HG03439 (cell line): ENCODE results near the gene BCAS3.

ENCODE experiments used
- ATAC-seq: cut with Tn5 transposase; IDR thresholded peaks from one replicate; pipeline ENCODE4 v1.9.1; 2021; ENCODE audit warnings: mild to moderate bottlenecking, moderate library complexity; ENCODE audit not compliant: unreplicated experiment

Gene BCAS3

DNA sequence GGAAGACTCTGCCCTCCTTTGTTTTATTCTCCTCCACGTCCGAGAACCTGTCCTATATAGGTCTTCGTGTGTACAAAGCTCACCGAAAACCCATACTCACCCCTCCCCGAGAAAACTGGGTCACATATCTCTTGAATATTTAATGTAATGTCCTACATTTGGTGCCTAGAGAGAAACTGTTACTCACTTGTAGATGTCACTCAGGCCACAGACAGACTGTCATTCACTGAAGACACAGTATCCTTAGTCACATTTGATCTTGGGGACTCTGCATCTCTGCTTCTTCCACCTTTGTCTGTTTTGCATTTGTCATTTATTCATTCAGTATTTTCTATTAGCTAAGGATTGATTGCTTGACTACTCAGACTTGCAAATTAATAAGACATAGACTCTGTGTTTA is 590.2 kb downstream of the BCAS3 start:
- ATAC-seq = no peak

DNA sequence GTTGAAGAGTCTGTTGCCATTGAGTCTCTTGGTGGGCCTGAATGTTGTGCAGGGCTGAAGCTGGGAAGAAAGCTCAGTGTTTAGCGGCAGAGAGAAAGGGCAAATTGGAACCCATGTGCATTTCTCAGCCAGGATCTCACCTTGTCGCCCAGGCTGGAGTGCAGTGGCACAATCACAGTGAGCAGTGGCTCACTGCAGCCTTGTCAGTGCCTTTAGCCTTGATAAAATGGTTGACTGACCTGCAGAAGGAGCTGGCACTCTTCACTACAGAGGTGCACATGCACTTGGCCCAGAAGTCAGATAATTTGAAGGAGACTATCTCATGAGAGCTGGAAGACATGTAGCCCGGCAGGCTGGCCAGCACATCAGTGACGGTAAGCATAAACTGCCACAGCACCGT is 597.7 kb downstream of the BCAS3 start:
- ATAC-seq = no peak

DNA sequence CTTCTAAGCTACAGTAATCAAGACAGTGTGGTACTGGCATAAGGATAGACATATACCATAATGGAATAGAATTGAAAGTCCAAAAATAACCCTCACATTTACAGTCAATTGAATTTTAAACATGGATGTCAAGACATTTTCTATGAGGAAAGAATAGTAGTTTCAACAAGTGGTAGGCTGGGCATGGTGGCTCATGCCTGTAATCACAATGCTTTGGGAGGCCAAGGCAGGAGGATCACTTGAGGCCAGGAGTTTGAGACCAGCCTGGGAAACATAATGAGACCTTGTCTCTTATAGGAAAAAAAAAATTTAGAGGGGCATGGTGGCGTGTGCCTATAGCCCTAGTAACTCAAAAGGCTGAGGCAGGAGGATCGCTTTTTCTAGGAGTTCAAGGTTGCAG is 599.2 kb downstream of the BCAS3 start:
- ATAC-seq = no peak

- ATAC-seq = no peak
These were observed 602.0 kb downstream of the BCAS3 start for GRCh38 chr17:61279476-61280145.

GRCh38 chr17:61280338-61280737 is 602.7 kb downstream of the BCAS3 start:
- no peak for ATAC-seq

GRCh38 chr17:61280851-61281250 is 603.2 kb downstream of the BCAS3 start:
- ATAC-seq = no peak

- no peak for ATAC-seq
These were observed 604.7 kb downstream of the BCAS3 start for GRCh38 chr17:61282377-61282776.

DNA sequence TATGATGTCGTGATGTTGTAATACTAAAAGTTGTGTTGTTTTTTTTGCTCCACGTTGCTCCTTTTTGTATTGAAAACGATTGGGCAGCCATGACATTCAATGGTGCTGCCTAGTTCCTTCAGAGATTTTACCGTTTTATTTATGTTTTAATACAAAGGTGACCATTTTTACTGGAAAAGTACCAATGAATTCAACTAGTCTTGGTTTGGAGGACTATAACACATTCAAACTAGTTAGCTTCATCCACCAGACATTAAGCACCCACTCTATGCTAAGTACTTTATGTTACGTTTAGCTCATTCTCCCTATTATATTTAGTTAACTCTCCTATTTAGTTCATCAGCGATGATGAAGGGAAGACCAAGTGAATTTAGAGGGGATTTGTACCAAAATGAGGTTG is 605.4 kb downstream of the BCAS3 start:
- ATAC-seq = no peak

- no peak for ATAC-seq
These were observed 606.5 kb downstream of the BCAS3 start for GRCh38 chr17:61284174-61284573.

GRCh38 chr17:61284746-61285145 is 607.1 kb downstream of the BCAS3 start:
- no peak for ATAC-seq

DNA sequence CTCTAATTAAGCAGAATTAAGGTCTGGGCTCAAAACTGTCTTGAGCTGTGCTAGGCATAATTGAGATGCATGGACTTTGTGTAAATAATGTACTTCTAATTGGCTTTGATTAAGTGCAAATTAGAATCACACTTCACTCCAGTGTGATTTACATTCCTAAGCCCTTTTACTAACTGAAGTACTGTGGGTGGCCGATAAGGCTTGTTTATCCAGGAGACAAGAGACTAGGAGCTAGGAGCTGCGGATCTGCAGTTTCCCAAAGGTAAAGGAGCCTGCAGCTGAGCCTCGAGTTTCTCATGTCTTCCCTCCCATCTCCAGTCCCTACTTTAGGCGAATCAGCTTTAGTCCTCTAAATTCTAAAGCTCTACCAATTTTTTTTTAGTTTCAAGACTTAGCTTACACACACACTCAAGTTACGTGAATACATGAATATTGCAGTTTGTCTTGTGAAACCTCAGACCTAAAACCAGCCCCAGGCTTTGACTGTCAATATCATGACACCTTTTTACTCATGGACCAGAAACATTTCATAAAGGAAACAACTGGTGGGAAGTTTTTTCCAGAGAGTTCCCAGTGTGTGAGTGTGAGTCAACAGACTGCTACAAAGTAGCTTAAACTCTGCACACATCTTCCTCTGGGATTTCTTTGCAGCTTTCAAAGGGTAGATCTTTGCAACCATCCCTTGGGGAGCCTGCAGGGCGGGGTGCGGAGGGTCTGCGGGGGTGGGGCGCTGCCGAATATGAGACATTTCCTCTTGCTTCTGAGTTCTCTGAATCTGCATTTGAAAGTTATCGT is 608.1 kb downstream of the BCAS3 start:
- no peak for ATAC-seq

- no peak for ATAC-seq
These were observed 608.8 kb downstream of the BCAS3 start for GRCh38 chr17:61286449-61286848.

DNA sequence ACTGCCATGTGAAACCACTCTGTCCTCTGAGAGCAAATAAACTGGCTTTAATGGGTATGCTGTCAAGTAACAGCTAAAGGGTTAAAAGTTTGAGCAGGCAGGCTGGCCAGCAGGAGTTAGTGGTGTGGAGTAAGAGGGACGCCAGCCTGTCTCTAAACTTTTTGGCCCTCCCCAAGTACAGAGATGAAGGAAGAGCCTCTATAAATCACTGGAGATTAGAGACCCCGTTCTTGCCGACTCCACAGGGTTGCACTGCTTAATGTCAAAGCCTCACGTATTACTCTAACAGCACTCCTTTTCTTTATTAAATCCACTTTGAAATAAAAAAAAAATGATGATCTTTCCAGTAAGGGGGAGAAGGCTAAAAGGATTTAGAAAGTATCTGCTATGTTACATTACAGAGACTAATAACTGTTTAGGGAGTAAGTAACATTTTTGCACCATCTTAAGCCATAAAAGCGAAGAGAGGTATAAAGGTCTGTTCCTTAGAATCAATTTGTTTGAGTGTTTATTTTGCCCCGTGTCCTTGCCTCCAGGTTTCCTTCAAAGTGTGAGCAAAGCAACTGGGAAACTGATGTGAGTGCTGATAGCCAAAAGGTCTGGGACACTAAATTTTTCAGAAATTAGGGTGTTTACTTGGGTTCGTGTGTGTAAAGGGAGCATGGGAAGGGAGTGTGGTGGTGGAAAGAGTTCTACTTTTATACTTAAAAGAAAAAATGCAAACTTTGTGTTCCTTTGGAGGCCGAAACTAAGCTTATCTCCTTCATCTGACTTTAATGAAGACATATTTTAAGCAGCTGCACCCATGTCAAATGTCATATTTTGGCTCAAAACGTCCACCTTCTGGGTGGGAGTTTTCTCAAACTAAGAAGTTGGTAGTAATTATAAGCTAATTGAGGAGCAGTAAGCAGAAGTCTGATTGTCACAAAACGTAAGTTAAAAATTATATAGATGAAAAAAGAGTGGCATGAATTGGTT is 612.0 kb downstream of the BCAS3 start:
- no peak for ATAC-seq

GRCh38 chr17:61291451-61292285 is 614.0 kb downstream of the BCAS3 start:
- ATAC-seq = no peak

GRCh38 chr17:61294286-61294685 is 616.6 kb downstream of the BCAS3 start:
- ATAC-seq = no peak

- no peak for ATAC-seq
These were observed 617.1 kb downstream of the BCAS3 start for GRCh38 chr17:61294777-61295176.

- no peak for ATAC-seq
These were observed 618.4 kb downstream of the BCAS3 start for GRCh38 chr17:61296058-61296457.

DNA sequence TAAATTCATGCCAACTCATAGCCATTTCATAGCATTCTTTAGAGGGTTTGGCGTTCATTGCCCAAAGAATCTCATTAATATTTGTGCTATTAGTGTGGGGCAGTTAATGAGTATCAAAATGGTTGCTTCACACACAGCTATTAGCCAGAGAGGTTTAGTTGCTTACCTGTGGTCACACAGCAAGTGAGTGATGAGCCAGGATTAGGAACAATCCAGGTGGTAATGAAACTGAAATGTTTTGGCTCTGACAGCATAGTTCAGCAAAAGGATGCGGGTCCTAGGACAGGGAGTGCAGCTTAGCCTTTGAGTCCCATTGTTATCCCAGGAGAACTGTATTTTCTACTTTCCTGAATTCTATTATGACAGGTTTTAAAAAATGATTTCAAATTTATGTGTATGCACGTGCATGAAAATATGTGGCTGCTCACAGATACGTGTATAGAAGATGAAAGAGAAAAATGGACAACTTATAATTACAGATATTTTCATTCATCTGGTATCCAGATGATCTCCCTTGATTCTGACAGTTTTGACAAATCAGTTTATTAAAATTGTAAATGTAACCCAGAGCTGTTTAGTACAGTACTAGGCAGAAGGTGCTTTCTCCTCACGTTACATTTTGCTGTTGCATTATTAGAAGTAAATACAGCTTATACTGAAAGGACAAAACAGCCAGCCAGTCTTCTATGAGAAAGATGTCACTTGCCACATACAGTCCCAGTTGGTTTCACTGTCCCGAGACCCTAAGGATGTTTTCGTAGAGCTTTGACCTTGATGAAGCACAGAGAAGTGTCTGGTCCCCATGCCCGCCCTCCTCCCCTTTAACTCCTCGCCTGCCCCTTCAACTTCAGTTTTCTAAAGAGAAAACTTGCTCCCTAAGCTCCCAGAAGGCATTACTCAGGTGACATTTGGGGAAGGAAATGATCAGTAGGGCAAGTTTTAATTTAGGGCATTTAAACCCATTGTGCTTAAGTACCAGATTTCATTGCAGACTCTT is 622.2 kb downstream of the BCAS3 start:
- ATAC-seq = no peak
